DND-41 (cell line): ENCODE results near the gene APBB2.

Experiments used
- EZH2 ChIP-seq: IDR thresholded peaks from 3 replicates; pipeline ENCODE4 v1.6.1; 2012; ENCODE audit warnings: borderline replicate concordance, low read depth, mild to moderate bottlenecking, moderate library complexity, low read length, inconsistent platforms; ENCODE audit not compliant: severe bottlenecking
- TF ChIP-seq, protein P1 (sequence below): IDR thresholded peaks from 2 replicates; pipeline ENCODE4 v1.5.1; 2012; ENCODE audit warnings: borderline replicate concordance, low read length, moderate library complexity, mild to moderate bottlenecking; ENCODE audit not compliant: poor library complexity, severe bottlenecking; ENCODE audit errors: extremely low read depth

- TF ChIP-seq EZH2 = no peak
- TF ChIP-seq, protein P1, sequence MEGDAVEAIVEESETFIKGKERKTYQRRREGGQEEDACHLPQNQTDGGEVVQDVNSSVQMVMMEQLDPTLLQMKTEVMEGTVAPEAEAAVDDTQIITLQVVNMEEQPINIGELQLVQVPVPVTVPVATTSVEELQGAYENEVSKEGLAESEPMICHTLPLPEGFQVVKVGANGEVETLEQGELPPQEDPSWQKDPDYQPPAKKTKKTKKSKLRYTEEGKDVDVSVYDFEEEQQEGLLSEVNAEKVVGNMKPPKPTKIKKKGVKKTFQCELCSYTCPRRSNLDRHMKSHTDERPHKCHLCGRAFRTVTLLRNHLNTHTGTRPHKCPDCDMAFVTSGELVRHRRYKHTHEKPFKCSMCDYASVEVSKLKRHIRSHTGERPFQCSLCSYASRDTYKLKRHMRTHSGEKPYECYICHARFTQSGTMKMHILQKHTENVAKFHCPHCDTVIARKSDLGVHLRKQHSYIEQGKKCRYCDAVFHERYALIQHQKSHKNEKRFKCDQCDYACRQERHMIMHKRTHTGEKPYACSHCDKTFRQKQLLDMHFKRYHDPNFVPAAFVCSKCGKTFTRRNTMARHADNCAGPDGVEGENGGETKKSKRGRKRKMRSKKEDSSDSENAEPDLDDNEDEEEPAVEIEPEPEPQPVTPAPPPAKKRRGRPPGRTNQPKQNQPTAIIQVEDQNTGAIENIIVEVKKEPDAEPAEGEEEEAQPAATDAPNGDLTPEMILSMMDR = no peak
These were observed 250.4 kb downstream of the APBB2 start for GRCh38 chr4:40963897-40964478.
